ENCODE results near the gene UFC1.
A peak's percentile ranks its signal among the peaks of the same experiment; 100 is the strongest.

The UFC1 gene

DNA sequence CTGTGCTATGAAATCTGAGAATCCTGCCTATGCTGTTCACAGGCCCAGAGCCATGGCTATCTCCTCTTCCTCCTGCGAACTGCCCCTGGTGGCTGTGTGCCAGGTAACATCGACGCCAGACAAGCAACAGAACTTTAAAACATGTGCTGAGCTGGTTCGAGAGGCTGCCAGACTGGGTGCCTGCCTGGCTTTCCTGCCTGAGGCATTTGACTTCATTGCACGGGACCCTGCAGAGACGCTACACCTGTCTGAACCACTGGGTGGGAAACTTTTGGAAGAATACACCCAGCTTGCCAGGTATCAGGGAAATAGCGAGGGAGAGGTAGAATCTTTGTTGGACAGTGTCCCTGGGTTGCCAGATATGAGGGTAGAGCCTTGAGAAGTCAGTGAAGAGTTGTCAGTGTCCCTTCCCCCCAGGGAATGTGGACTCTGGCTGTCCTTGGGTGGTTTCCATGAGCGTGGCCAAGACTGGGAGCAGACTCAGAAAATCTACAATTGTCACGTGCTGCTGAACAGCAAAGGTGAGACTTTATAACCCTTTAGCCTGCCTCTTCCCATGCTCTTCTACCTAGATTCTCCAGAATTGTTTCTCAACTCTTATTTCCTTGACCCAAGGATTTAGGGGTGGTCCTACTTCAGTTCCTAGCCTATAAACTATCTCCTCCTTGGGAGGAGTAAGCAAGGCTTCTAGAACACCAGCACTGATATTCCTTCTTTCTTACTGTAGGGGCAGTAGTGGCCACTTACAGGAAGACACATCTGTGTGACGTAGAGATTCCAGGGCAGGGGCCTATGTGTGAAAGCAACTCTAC, 34.5 kb upstream of the UFC1 start:
- Histone ChIP-seq H3K36me3 (ENCODE audit: control insufficient read depth in 5 of 5, insufficient read depth in 5 of 5, low read length in 5 of 5) (peaks cover 12 to 47% (median 42%) of the 10 kb centered on the region in 5 donors), H3K4me1 (ENCODE audit: control insufficient read depth in 5 of 5, insufficient read depth in 5 of 5, low read length in 5 of 5) (peaks cover 12 to 69% (median 52%) of the 10 kb centered on the region in 5 donors), H3K4me3 (ENCODE audit: low read depth in 1 of 5, low read length in 5 of 5) (peak overlapping the region; percentile 73 to 100 (median 100)), H3K27me3 (ENCODE audit: control insufficient read depth in 5 of 5, insufficient read depth in 4 of 5, low read length in 5 of 5) (no peaks in the 10 kb centered on the region), H3K27ac (ENCODE audit: low read depth, low read length) (peak overlapping the region; percentile 99), H3K9me3 (ENCODE audit: control insufficient read depth in 5 of 5, low read length in 5 of 5) (no peaks in the 10 kb centered on the region), H3K9ac (ENCODE audit: low read length in 5 of 5) (peak overlapping the region; percentile 99 to 100 (median 100))

DNA sequence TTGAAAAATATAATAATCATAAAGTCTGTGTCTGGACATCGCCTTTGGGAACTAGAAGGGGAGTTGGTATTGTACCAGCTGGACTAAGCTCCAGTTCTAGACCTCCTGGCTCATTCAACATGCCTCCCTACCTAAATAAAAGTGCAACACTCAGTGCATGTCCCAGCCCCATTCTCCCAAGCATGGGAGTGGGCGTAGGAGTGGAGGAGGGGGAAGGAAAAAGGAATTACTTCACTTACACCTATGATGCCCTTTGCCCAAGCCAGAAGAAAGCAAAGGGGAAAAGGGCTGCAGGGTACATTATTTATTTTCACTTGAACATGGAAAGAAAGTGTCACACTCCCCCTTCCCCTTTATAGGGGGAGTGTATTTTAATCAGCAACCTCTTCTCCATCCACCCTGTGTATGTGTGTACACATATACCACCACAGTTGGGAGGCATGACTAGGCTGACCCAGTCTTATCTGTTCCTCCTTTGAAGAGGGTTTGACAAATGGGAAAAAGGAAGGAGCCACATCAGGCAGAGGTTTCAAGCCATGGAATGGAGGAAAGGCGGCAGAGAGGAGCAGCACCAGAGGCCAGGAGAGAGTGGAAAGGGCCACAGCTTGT, 32.6 kb upstream of the UFC1 start:
- Histone ChIP-seq H3K9me3 (ENCODE audit: control insufficient read depth in 5 of 5, low read length in 5 of 5) (no peaks in the 10 kb centered on the region), H3K4me1 (ENCODE audit: control insufficient read depth in 5 of 5, insufficient read depth in 5 of 5, low read length in 5 of 5) (peaks cover 12 to 54% (median 42%) of the 10 kb centered on the region in 5 donors), H3K9ac (ENCODE audit: low read length in 5 of 5) (peak overlapping the region in 3 of 5 donors; percentile 13 to 45 (median 41)), H3K27ac (ENCODE audit: low read depth, low read length) (peak overlapping the region; percentile 99), H3K27me3 (ENCODE audit: control insufficient read depth in 5 of 5, insufficient read depth in 4 of 5, low read length in 5 of 5) (no peaks in the 10 kb centered on the region), H3K4me3 (ENCODE audit: low read depth in 1 of 5, low read length in 5 of 5) (no peak overlapping the region), H3K36me3 (ENCODE audit: control insufficient read depth in 5 of 5, insufficient read depth in 5 of 5, low read length in 5 of 5) (peaks cover 16 to 61% (median 50%) of the 10 kb centered on the region in 5 donors)

DNA sequence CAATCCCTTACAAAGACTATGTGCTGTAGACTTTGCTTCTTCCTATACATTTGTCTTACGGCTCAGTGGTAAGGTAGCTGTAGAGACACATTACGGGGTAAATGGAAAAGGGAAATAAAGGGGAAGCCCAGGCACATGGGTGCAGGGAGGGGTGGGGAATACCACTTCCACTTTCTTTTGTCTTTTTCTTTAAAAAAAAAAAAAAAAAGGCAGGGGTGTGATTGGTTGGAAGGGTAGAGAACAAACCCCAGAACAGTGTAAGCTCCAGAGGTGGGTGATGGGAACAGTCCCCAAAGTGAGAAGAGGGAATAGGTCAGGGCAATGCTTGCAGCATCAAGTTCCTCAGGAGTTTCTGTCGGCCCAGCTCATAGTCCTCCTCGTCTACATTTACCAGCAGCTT, 31.9 kb upstream of the UFC1 start:
- Histone ChIP-seq H3K4me1 (ENCODE audit: control insufficient read depth in 5 of 5, insufficient read depth in 5 of 5, low read length in 5 of 5) (peaks cover 12 to 47% (median 36%) of the 10 kb centered on the region in 5 donors), H3K4me3 (ENCODE audit: low read depth in 1 of 5, low read length in 5 of 5) (no peak overlapping the region), H3K27ac (ENCODE audit: low read depth, low read length) (peak overlapping the region; percentile 99), H3K27me3 (ENCODE audit: control insufficient read depth in 5 of 5, insufficient read depth in 4 of 5, low read length in 5 of 5) (no peaks in the 10 kb centered on the region), H3K36me3 (ENCODE audit: control insufficient read depth in 5 of 5, insufficient read depth in 5 of 5, low read length in 5 of 5) (peaks cover 17 to 65% (median 55%) of the 10 kb centered on the region in 5 donors), H3K9ac (ENCODE audit: low read length in 5 of 5) (peak overlapping the region in 1 of 5 donors; percentile 45), H3K9me3 (ENCODE audit: control insufficient read depth in 5 of 5, low read length in 5 of 5) (no peaks in the 10 kb centered on the region)

DNA sequence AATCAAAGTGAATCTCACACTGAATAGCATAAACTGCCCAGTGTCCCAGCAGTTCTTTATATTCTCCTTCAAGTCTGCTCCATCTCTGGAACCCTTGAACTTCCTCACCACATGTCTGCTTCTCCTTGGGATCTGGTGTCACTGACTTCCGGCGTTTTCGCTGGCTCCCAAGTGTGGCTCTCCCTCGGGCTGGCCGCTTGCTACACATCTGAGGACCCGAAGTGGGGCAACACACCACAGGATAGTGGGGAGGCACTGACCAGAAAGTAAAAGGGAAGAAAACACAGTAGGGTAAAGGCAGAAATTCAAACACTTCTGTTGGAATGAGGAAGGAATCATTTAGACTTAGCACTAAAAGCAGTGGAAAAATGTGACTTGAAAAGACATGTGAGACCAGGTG, 30.8 kb upstream of the UFC1 start:
- no peak overlapping the region for H3K4me3 ChIP-seq (ENCODE audit: low read depth in 1 of 5, low read length in 5 of 5)
- H3K36me3 ChIP-seq (ENCODE audit: control insufficient read depth in 5 of 5, insufficient read depth in 5 of 5, low read length in 5 of 5), result peaks cover 27 to 77% (median 62%) of the 10 kb centered on the region in 5 donors

DNA sequence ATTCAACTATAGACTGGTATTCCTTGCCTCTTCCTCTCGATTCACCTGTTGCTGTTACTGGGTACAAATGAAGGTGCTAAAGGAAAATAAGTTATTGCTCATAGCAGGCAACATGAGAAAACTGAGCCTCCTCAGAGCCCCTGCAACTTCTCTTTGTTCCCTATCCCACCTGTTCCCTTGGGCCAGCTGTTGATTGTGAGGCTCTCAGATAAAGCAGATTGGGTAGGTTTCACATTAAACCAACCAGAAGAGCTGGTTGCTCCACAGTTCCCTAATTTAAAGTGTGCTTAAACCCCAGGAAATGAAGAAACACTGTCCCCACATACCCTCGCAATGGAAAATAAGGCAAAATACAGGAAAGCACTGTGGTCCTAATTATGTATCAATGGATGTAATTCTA, 26.1 kb upstream of the UFC1 start:
- H3K27ac ChIP-seq (ENCODE audit: low read depth, low read length), result peak overlapping the region; percentile 0

More for the DNA sequence above, 30.8 kb upstream of the UFC1 start:
- Histone ChIP-seq H3K27me3 (ENCODE audit: control insufficient read depth in 5 of 5, insufficient read depth in 4 of 5, low read length in 5 of 5) (no peaks in the 10 kb centered on the region), H3K27ac (ENCODE audit: low read depth, low read length) (no peak overlapping the region), H3K9ac (ENCODE audit: low read length in 5 of 5) (no peak overlapping the region), H3K9me3 (ENCODE audit: control insufficient read depth in 5 of 5, low read length in 5 of 5) (no peaks in the 10 kb centered on the region), H3K4me1 (ENCODE audit: control insufficient read depth in 5 of 5, insufficient read depth in 5 of 5, low read length in 5 of 5) (peaks cover 12 to 44% (median 35%) of the 10 kb centered on the region in 5 donors)

DNA sequence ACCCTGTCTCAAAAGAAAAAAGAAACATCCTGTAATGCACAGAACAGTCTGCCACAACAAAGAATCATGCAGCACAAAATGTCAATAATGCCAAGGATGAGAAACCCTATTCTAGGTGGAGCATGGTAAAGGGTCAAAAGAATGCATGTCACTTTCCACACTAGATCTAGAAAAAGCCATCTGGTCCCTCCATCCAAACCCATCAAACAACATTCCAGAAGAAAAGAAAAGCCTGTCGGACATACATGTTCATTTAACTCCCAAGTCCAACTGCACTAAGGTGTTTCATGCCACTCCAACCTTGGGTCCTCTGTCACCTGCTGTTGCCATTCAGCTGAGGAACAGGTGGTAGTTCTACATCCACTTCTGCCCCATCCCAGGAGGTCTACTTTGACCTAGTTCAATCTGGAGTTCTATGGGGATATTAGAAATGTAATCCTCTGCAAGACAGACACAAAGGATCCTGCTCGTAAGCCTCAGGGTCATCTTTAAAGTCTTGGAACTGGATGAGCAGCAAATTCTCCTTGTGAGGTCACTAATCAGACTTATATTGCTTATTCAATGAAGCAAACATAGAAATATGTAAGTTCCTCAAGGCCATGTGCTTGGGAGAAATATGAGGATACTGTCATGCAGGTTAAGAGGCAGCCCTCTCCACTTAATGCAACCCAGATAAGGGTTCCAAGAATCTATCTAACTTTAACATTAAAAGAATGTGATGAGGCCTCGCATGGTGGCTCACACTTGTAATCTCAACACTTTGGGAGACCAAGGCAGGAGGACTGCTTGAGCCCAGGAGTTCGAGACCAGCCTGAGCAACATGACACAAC, 25.0 kb upstream of the UFC1 start:
- H3K36me3 ChIP-seq (ENCODE audit: control insufficient read depth in 5 of 5, insufficient read depth in 5 of 5, low read length in 5 of 5), result peaks cover 18 to 56% (median 42%) of the 10 kb centered on the region in 5 donors
- peaks cover 4 to 55% (median 46%) of the 10 kb centered on the region in 5 donors for H3K4me1 ChIP-seq (ENCODE audit: control insufficient read depth in 5 of 5, insufficient read depth in 5 of 5, low read length in 5 of 5)
- peak overlapping the region; percentile 0 for H3K27ac ChIP-seq (ENCODE audit: low read depth, low read length)

More for the DNA sequence above, 26.1 kb upstream of the UFC1 start:
- no peak overlapping the region for H3K4me3 ChIP-seq (ENCODE audit: low read depth in 1 of 5, low read length in 5 of 5)
- H3K36me3 ChIP-seq (ENCODE audit: control insufficient read depth in 5 of 5, insufficient read depth in 5 of 5, low read length in 5 of 5), result peaks cover 21 to 68% (median 52%) of the 10 kb centered on the region in 5 donors
- no peaks in the 10 kb centered on the region for H3K9me3 ChIP-seq (ENCODE audit: control insufficient read depth in 5 of 5, low read length in 5 of 5)
- H3K4me1 ChIP-seq (ENCODE audit: control insufficient read depth in 5 of 5, insufficient read depth in 5 of 5, low read length in 5 of 5), result peaks cover 4 to 44% (median 39%) of the 10 kb centered on the region in 5 donors
- H3K9ac ChIP-seq (ENCODE audit: low read length in 5 of 5), result peak overlapping the region in 1 of 5 donors; percentile 32
- no peaks in the 10 kb centered on the region for H3K27me3 ChIP-seq (ENCODE audit: control insufficient read depth in 5 of 5, insufficient read depth in 4 of 5, low read length in 5 of 5)

DNA sequence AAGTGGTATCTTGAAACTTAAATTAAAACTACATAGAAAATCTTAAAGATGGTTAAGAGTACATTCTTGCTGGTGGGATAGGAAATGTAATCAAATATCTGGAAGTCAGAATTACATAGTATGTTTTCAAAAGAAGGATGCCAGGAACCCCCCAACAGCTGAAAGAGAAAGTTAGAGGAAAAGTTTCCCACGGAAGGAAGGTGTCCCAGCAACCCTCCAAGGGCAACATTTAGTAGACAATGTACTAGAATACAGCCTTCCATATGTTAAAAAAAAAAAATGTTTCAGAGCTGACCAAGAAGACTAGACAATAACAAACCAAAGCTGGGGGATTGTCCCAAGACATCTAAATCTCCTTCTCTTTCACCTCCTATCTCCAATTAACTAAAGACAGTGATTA, 23.5 kb upstream of the UFC1 start:
- H3K4me3 ChIP-seq (ENCODE audit: low read depth in 1 of 5, low read length in 5 of 5), result peak overlapping the region in 2 of 5 donors; percentile 75 to 97
- peak overlapping the region; percentile 99 for H3K27ac ChIP-seq (ENCODE audit: low read depth, low read length)
- H3K9ac ChIP-seq (ENCODE audit: low read length in 5 of 5), result peak overlapping the region in 3 of 5 donors; percentile 74 to 94 (median 86)
- no peaks in the 10 kb centered on the region for H3K9me3 ChIP-seq (ENCODE audit: control insufficient read depth in 5 of 5, low read length in 5 of 5)
- H3K27me3 ChIP-seq (ENCODE audit: control insufficient read depth in 5 of 5, insufficient read depth in 4 of 5, low read length in 5 of 5), result no peaks in the 10 kb centered on the region
- peaks cover 4 to 60% (median 49%) of the 10 kb centered on the region in 5 donors for H3K4me1 ChIP-seq (ENCODE audit: control insufficient read depth in 5 of 5, insufficient read depth in 5 of 5, low read length in 5 of 5)
- peaks cover 18 to 47% (median 36%) of the 10 kb centered on the region in 5 donors for H3K36me3 ChIP-seq (ENCODE audit: control insufficient read depth in 5 of 5, insufficient read depth in 5 of 5, low read length in 5 of 5)

More for the DNA sequence above, 25.0 kb upstream of the UFC1 start:
- no peaks in the 10 kb centered on the region for H3K27me3 ChIP-seq (ENCODE audit: control insufficient read depth in 5 of 5, insufficient read depth in 4 of 5, low read length in 5 of 5)
- H3K9ac ChIP-seq (ENCODE audit: low read length in 5 of 5), result peak overlapping the region in 1 of 5 donors; percentile 3
- no peak overlapping the region for H3K4me3 ChIP-seq (ENCODE audit: low read depth in 1 of 5, low read length in 5 of 5)
- H3K9me3 ChIP-seq (ENCODE audit: control insufficient read depth in 5 of 5, low read length in 5 of 5), result no peaks in the 10 kb centered on the region

DNA sequence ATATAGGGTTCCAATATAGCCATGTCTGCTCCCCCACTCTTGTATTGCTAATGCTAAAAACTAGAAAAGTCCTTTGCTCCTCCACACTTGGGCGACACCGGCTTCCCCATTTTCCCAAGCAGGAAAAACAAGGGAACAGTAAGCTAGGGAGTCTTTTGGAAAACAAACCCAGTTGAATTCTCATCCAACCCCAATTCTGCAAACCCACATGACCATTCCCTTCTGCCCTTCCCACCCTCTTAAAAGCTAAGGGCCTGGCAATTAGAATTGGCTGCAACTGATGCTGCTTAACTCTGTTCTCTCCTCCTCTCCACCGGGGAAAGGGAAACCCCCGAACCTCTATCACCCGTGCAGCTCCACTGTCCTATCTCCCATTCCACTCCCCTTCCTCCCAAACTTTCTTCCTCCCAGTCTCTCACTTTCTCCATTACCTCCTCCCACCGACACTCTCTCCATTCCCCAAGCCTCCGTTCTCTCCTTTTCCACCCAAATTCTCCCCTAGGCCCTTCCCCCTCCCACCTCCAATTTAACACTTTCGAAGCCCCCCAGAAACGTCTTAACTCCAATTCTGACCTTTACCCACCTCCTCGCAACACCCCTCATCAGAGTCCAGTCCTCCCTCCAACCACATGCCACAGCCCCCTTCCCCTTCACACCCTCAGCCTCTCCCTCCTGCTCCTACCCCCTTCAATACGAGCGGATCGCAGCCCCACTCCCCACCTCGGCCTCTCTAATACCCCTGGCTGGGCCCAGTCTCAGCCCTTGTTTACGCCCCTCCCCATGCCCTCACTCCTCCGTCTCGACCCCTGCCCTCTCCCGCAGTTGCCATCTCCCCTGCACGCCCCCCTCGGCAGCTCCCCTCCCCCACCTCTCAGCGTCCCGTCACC, 22.0 kb upstream of the UFC1 start:
- Histone ChIP-seq H3K27ac (ENCODE audit: low read depth, low read length) (peak overlapping the region; percentile 99), H3K27me3 (ENCODE audit: control insufficient read depth in 5 of 5, insufficient read depth in 4 of 5, low read length in 5 of 5) (no peaks in the 10 kb centered on the region), H3K4me1 (ENCODE audit: control insufficient read depth in 5 of 5, insufficient read depth in 5 of 5, low read length in 5 of 5) (peaks cover 4 to 60% (median 50%) of the 10 kb centered on the region in 5 donors), H3K4me3 (ENCODE audit: low read depth in 1 of 5, low read length in 5 of 5) (peak overlapping the region; percentile 75 to 98 (median 91)), H3K9ac (ENCODE audit: low read length in 5 of 5) (peak overlapping the region; percentile 86 to 98 (median 94)), H3K9me3 (ENCODE audit: control insufficient read depth in 5 of 5, low read length in 5 of 5) (no peaks in the 10 kb centered on the region), H3K36me3 (ENCODE audit: control insufficient read depth in 5 of 5, insufficient read depth in 5 of 5, low read length in 5 of 5) (peaks cover 14 to 36% (median 25%) of the 10 kb centered on the region in 5 donors)

Data from subcutaneous abdominal adipose tissue (tissue), 5 donors.